C4-2B (cell line): ENCODE data around the gene MAGEA11.

ENCODE experiments used
- CTCF ChIP-seq: fragments of 450-650 bp; conservative IDR thresholded peaks from 2 replicates; pipeline ENCODE4 v1.5.1; 2017; ENCODE audit warnings: mild to moderate bottlenecking
- ZFX ChIP-seq: fragments of 450-650 bp; IDR thresholded peaks from 2 replicates; pipeline ENCODE4 v1.6.1; 2017

DNA sequence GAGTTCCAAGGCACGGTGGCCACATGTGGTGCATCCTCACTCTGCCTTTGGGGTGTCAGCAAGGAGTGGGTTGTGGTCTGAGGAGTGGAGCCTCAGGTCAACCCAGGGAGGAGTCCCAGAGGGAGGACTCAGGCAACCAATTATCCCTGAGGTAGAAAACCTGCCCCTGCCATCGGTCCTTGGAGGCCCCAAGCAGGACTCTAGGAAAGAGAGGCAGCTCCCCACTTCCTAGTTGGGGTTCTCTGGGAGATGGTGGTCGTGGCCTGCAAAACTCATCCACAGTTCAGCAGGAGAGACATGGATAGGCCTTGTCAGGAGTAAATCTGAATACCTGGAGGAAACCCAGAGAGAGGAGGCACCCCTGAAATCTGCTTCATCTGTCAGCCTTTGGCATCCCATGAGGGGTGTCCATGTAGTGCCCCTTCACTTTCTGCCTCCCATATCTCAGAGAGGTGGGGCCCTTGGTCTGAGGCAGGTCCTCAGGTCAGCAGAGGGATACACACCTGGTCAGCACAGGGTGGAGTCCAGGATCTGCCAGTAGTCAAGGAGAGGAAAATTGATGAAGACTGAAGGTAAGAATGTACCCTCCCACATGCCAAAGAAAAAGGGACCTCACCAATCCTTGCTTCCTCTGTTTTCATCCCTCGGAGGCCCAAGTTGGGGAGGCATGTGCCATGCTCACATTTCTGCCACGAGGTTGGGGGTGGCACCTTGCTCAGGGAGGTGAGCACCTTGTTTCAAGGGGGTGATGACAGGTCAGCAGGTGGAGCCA is 1.6 kb downstream of the MAGEA11 start:
- TF ChIP-seq CTCF (no peak), ZFX (no peak)
